Measurements from ENCODE around the gene CYP26C1. TPM values are rescaled to one million over a fixed set of nuclear protein-coding genes. Genes with fewer than 3 reads are reported as not detected.

CYP26C1 gene
- total RNA-seq, 1 experiment from 2014 or later, result 0.11 TPM

DNA sequence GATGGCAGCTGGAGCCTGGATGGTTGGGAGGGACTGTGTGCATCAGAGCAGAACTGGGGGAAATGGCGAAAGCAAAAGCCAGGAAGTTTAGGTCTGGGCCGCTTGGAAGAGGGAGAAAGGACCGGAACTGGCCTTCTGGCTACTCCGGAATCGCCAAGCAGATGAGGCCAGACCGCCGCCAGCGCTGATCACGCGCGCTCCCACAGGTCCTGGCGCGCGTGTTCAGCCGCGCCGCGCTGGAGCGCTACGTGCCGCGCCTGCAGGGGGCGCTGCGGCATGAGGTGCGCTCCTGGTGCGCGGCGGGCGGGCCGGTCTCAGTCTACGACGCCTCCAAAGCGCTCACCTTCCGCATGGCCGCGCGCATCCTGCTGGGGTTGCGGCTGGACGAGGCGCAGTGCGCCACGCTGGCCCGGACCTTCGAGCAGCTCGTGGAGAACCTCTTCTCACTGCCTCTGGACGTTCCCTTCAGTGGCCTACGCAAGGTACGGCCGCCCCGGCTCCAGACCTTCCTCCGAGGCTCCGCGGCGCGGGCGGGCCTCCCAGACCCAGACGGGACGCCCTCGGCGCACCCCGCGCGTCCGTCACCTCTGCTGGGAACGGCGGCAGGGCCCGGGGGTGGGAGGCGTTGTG, 2.0 kb downstream of the CYP26C1 start (continued):
- TF ChIP-seq ELF4 (CRISPR knock-in tag; IDR thresholded peaks at IDR 0.05; ENCODE audit: low read depth), result no peak

DNA sequence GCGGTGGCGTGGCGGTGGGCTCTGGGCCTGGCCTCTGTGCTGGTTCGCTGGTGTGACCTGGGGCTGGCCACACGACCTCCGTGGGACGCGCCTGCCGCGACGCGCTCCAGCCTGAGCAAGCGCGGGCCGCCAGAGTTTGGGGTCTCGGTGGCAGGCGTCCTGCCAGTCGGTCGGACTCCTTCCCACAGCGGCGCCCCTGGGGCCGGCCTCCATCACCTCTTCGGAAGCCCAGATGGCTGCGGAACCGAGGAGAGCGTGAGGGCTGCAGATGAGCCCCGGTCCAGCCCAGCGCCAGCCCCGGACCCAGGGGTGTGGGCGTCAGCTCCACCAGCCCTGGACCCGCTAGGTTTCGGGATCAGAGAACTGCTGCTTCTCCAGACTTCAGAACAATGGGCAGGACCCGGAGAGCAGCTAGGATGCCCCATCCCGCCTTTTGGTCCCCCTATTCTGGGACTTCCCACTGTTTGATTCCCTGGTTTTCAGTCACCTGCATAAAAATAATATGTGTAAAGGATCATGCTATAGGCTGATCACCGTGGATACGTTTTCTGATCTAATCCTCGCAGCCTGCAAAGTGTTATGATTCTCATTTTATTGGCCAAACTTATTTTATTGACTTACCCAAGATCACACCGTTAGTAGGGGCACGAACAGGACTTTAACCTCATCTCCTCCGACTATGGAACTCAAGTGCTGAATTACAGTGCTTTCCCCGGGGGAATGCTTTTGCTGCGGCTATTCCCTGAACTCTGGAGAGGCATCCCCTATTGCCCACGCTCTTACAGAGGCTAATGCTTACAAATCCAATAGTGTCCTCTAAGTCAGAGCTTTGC, 2.8 kb downstream of the CYP26C1 start:
- Mint-ChIP-seq H3K4me1 (peaks cover 49% of the 10 kb centered on the region), H3K4me3 (peak overlapping the region; percentile 50), H3K27ac (no peak overlapping the region), H3K36me3 (no peaks in the 10 kb centered on the region; the same call in 1 of the 2 replicates), H3K9me3 (no peaks in the 10 kb centered on the region), H3K27me3 (ENCODE audit: low read depth) (peaks cover 99% of the 10 kb centered on the region)
- ChIA-PET CTCF (interaction anchor here (0.7 to 9.8 kb wide), 8 partner anchors 11 to 313 kb away, joined by 3 to 106 read pairs (median 4); partner anchors contain the start of gene CYP26A1), POLR2A (interaction anchor here (0.8 kb wide), 1 partner anchor 10 kb away, joined by 3 read pairs; the partner anchor contains the start of gene CYP26A1)
- ATAC-seq (no peak), DNase-seq (ENCODE audit: low spot score) (no peak)
- TF ChIP-seq, protein P1, sequence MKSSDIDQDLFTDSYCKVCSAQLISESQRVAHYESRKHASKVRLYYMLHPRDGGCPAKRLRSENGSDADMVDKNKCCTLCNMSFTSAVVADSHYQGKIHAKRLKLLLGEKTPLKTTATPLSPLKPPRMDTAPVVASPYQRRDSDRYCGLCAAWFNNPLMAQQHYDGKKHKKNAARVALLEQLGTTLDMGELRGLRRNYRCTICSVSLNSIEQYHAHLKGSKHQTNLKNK (CRISPR knock-in tag; IDR thresholded peaks at IDR 0.05), result no peak
- TF ChIP-seq ETV6 (CRISPR knock-in tag; IDR thresholded peaks at IDR 0.05) (peak; percentile 6; the same call in 1 of the 2 replicates), EMX1 (CRISPR knock-in tag; IDR thresholded peaks at IDR 0.05) (no peak)

DNA sequence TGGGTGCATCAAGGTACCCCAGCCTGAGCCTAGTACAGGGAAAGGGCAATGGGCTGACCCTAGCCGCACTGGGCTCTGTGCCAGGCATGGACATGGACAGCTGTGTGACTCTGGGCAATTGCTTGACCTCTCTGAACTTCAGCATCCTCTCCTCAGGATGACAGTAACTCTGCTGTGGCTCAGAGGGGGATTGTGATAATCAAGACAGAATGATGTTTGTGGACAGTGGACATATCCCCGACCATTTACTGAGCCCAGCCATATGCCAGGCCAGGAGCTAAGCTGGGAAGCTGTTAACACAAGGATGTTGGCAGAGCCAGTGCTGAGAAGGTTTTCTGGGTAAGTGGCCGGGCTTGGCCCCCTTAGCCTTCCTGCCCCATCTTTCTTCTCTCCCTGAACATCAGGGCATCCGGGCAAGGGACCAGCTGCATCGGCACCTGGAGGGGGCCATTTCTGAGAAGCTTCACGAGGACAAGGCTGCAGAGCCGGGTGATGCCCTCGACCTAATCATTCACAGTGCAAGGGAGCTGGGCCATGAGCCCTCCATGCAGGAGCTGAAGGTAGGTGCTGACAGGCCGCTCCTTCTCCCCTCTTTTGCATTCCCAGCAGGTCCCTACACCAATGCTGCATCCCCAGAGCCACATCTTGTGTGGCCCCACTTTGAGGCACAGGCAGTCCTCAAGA, 3.5 kb downstream of the CYP26C1 start:
- Mint-ChIP-seq H3K27ac (no peak overlapping the region), H3K27me3 (ENCODE audit: low read depth) (peaks cover 99% of the 10 kb centered on the region), H3K4me1 (peaks cover 56% of the 10 kb centered on the region), H3K4me3 (peak overlapping the region; percentile 50), H3K36me3 (peaks cover 3% of the 10 kb centered on the region; the same call in 1 of the 2 replicates), H3K9me3 (no peaks in the 10 kb centered on the region)
- DNase-seq (ENCODE audit: low spot score) (no peak), ATAC-seq (no peak)
- TF ChIP-seq, protein P2, sequence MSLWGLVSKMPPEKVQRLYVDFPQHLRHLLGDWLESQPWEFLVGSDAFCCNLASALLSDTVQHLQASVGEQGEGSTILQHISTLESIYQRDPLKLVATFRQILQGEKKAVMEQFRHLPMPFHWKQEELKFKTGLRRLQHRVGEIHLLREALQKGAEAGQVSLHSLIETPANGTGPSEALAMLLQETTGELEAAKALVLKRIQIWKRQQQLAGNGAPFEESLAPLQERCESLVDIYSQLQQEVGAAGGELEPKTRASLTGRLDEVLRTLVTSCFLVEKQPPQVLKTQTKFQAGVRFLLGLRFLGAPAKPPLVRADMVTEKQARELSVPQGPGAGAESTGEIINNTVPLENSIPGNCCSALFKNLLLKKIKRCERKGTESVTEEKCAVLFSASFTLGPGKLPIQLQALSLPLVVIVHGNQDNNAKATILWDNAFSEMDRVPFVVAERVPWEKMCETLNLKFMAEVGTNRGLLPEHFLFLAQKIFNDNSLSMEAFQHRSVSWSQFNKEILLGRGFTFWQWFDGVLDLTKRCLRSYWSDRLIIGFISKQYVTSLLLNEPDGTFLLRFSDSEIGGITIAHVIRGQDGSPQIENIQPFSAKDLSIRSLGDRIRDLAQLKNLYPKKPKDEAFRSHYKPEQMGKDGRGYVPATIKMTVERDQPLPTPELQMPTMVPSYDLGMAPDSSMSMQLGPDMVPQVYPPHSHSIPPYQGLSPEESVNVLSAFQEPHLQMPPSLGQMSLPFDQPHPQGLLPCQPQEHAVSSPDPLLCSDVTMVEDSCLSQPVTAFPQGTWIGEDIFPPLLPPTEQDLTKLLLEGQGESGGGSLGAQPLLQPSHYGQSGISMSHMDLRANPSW (CRISPR knock-in tag; conservative IDR thresholded peaks at IDR 0.05; ENCODE audit: low read depth), result no peak
- TF ChIP-seq ZNF423 (CRISPR knock-in tag; IDR thresholded peaks at IDR 0.05), result no peak
- TF ChIP-seq, protein P3, sequence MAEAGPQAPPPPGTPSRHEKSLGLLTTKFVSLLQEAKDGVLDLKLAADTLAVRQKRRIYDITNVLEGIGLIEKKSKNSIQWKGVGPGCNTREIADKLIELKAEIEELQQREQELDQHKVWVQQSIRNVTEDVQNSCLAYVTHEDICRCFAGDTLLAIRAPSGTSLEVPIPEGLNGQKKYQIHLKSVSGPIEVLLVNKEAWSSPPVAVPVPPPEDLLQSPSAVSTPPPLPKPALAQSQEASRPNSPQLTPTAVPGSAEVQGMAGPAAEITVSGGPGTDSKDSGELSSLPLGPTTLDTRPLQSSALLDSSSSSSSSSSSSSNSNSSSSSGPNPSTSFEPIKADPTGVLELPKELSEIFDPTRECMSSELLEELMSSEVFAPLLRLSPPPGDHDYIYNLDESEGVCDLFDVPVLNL (CRISPR knock-in tag; IDR thresholded peaks at IDR 0.05; ENCODE audit: borderline replicate concordance, low read depth), result no peak
- TF ChIP-seq, protein P4, sequence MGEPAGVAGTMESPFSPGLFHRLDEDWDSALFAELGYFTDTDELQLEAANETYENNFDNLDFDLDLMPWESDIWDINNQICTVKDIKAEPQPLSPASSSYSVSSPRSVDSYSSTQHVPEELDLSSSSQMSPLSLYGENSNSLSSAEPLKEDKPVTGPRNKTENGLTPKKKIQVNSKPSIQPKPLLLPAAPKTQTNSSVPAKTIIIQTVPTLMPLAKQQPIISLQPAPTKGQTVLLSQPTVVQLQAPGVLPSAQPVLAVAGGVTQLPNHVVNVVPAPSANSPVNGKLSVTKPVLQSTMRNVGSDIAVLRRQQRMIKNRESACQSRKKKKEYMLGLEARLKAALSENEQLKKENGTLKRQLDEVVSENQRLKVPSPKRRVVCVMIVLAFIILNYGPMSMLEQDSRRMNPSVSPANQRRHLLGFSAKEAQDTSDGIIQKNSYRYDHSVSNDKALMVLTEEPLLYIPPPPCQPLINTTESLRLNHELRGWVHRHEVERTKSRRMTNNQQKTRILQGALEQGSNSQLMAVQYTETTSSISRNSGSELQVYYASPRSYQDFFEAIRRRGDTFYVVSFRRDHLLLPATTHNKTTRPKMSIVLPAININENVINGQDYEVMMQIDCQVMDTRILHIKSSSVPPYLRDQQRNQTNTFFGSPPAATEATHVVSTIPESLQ (CRISPR knock-in tag; IDR thresholded peaks at IDR 0.05), result no peak
- CTCF ChIA-PET, result interaction anchor here (0.7 to 9.8 kb wide), 5 partner anchors 11 to 312 kb away, joined by 3 to 106 read pairs (median 4); partner anchors contain the start of gene CYP26A1
- POLR2A ChIA-PET, result interaction anchor here (0.6 to 0.8 kb wide), 2 partner anchors 9 to 163 kb away, joined by 3 read pairs; partner anchors contain the start of gene CYP26A1

Measured in WTC11 (cell line).